Measurements from ENCODE around the gene HPSE.

- TF ChIP-seq CTCF (conservative IDR thresholded peaks at IDR 0.05 in 1 of 2, IDR thresholded peaks at IDR 0.05 in 1 of 2; ENCODE audit: low read depth in 1 of 2, low read length in 2 of 2): no peak
- no peak for TF ChIP-seq EZH2 (IDR thresholded peaks at IDR 0.05; ENCODE audit: low read length, missing control alignments)
Measured at GRCh38 chr4:83381173-83381572, 46.5 kb upstream of the HPSE start.

All from fibroblast of lung (primary cell).